K562 treated with DMSO at 1 percent for 48 hours (cell line): ENCODE measurements around the gene FAM107B. TPM values are rescaled to one million over a fixed set of nuclear protein-coding genes. Genes with fewer than 3 reads are reported as not detected.

Source experiments
- total RNA-seq: library from RNA; unstranded; fragments of 300-600 nt; gene quantifications from 2 replicates; pipeline ENCODE4 v1.2.3, GENCODE V29; 2022; ENCODE audit warnings: low replicate concordance; ENCODE audit errors: extremely low read depth

FAM107B gene
- total RNA-seq: not detected in 2 replicates

GRCh38 chr10:14774797-14775196, at the start of gene FAM107B:
FAM107B (minus strand) TSS chr10:14774897; CDS start chr10:14774663, 234 bp downstream.

Other genes with a start within 250 kb of the FAM107B start
- not detected in 2 replicates for gene CDNF, start 63.1 kb upstream of the FAM107B start, total RNA-seq
- not detected in 2 replicates for gene HSPA14, start 63.4 kb upstream of the FAM107B start, total RNA-seq
- not detected in 2 replicates for gene MSANTD7, start 63.4 kb upstream of the FAM107B start, total RNA-seq
- gene SUV39H2, start 104.0 kb upstream of the FAM107B start, total RNA-seq: not detected in 2 replicates
- gene DCLRE1C, start 179.2 kb upstream of the FAM107B start, total RNA-seq: not detected in 2 replicates
- not detected in 2 replicates for gene MEIG1, start 184.5 kb upstream of the FAM107B start, total RNA-seq